IMR-90 (cell line): ENCODE data around the gene ZNHIT1. TPM values are rescaled to one million over a fixed set of nuclear protein-coding genes. Genes with fewer than 3 reads are reported as not detected.

Source experiments
- FOS ChIP-seq: fragments of 150-350 bp; IDR thresholded peaks from 2 replicates; pipeline ENCODE4 v1.6.1; 2016; ENCODE audit warnings: low read depth, low read length
- polyA plus RNA-seq, 3 experiments: library from polyadenylated mRNA; depleted of rRNA; stranded (reverse); fragments of >200 nt; gene quantifications; 2 replicates each; pipeline ENCODE4 v1.2.3, GENCODE V29; 2012; ENCODE audit warnings: low replicate concordance in 1 of 3
- total RNA-seq: library from RNA; depleted of rRNA; stranded (reverse); fragments of >200 nt; gene quantifications from 2 replicates; pipeline ENCODE4 v1.2.3, GENCODE V29; 2012
- TF ChIP-seq, protein P1 (sequence below): fragments of 150-350 bp; IDR thresholded peaks from 2 replicates; pipeline ENCODE4 v1.6.1; 2016; ENCODE audit warnings: low read depth, mild to moderate bottlenecking, low read length, moderate library complexity, borderline replicate concordance

ZNHIT1 gene
- total and polyA plus RNA-seq, 2 of the 4 experiments (the other 2 are of a cell fraction): 31.7 to 47.1 TPM

DNA sequence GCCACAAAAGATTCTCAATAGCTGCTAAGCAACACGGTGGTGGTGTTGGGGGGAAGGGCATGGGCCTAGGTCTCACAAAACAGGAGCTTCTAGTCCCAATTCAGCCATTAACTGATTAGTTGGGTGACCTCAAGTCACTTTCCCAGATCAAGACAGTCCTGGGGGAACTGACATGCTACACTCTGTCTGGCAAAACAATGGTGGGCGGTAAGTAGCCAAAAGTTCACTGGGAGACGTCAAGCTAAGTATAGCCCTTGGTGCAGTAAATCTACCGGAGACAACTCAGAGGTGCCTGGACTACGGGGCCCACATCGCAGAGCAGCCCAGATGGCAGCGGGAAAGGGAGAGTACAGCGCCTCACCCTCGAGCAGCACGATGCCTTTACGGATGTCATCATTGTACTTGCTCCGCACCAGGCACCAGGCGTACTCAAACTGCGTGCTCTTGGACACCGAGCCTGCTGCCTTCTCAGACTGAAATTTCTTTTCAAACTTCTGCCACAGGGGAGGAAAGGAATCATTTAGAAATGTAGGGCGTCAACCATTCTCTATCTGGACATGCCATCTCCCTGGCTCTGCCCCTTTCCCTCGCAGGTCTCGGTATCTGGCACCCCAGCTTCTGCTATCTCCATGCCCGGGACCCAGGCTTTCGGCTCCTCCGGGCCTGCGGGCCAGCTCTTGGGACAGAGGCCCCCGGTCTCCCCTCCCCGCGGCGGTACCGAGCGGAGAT, 25.8 kb downstream of the ZNHIT1 start (continued):
- TF ChIP-seq, protein P1, sequence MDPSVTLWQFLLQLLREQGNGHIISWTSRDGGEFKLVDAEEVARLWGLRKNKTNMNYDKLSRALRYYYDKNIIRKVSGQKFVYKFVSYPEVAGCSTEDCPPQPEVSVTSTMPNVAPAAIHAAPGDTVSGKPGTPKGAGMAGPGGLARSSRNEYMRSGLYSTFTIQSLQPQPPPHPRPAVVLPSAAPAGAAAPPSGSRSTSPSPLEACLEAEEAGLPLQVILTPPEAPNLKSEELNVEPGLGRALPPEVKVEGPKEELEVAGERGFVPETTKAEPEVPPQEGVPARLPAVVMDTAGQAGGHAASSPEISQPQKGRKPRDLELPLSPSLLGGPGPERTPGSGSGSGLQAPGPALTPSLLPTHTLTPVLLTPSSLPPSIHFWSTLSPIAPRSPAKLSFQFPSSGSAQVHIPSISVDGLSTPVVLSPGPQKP: no peak
- TF ChIP-seq FOS: no peak
